PC-3 (cell line): ENCODE results near the gene G6PC1. TPM values are rescaled to one million over a fixed set of nuclear protein-coding genes. Genes with fewer than 3 reads are reported as not detected.
"Not testable (repeated sequence)": the region's sequence is repeated elsewhere in the genome, so short reads cannot be mapped to it uniquely, and the experiment has no call there.

Experiments
- ATAC-seq: fragments of 200-7000 bp; cut with Tn5 transposase; 2 replicates; pipeline ENCODE4 v1.9.1; 2020; ENCODE audit warnings: mild to moderate bottlenecking, moderate library complexity
- BruUV-seq: library from RNA; stranded (reverse); fragments of 400-500 nt; replicated peaks from 2 replicates; lab custom pipeline; 2021; lab: Mats Ljungman, UMichigan
- CTCF ChIA-PET: fragments of 300-600 bp; sonication (Branson Sonifier 250); formaldehyde crosslinking; loops from one replicate; lab custom pipeline; 2022; ENCODE audit warnings: antibody characterized with exemption; lab: Charles Lee
- POLR2A ChIA-PET: fragments of 300-600 bp; sonication (Branson Sonifier 250); formaldehyde crosslinking; loops from one replicate; lab custom pipeline; 2022; ENCODE audit warnings: antibody characterized with exemption; ENCODE audit not compliant: unreplicated experiment; lab: Charles Lee
- DNase-seq: peaks from one replicate; pipeline ENCODE4 v3.0.0-alpha.2; 2015
- H2AFZ ChIP-seq: fragments of 300-600 bp; sonication (generic); 2 replicates; pipeline ENCODE4 v1.6.0; 2016; ENCODE audit warnings: antibody characterized with exemption, low read length
- H3F3A ChIP-seq: fragments of 300-600 bp; sonication (generic); one replicate; pipeline ENCODE4 v1.6.0; 2017; ENCODE audit warnings: antibody characterized with exemption, low read length, control low read depth, mild to moderate bottlenecking; ENCODE audit not compliant: unreplicated experiment
- H3K27ac ChIP-seq: fragments of 300-600 bp; sonication (generic); 2 replicates; pipeline ENCODE4 v1.5.1; 2016; ENCODE audit warnings: mild to moderate bottlenecking, low read length
- H3K27me3 ChIP-seq: fragments of 300-600 bp; sonication (generic); 2 replicates; pipeline ENCODE4 v1.6.1; 2016; ENCODE audit warnings: low read length, mixed read lengths
- H3K36me3 ChIP-seq: fragments of 300-600 bp; sonication (generic); 2 replicates; pipeline ENCODE4 v1.6.1; 2016; ENCODE audit warnings: low read depth, mixed run types, low read length, mixed read lengths
- H3K4me1 ChIP-seq: fragments of 300-600 bp; sonication (generic); 2 replicates; pipeline ENCODE4 v1.5.1; 2016; ENCODE audit warnings: low read length; ENCODE audit not compliant: insufficient read depth
- H3K4me2 ChIP-seq: fragments of 300-600 bp; sonication (generic); 2 replicates; pipeline ENCODE4 v1.6.0; 2016; ENCODE audit warnings: low read length
- H3K4me3 ChIP-seq: fragments of 300-600 bp; sonication (generic); 2 replicates; pipeline ENCODE4 v1.5.1; 2016; ENCODE audit warnings: mild to moderate bottlenecking, low read length, mixed read lengths
- H3K79me2 ChIP-seq: fragments of 300-600 bp; sonication (generic); 2 replicates; pipeline ENCODE4 v1.6.1; 2017; ENCODE audit warnings: low read length, mixed read lengths
- H3K9ac ChIP-seq: fragments of 300-600 bp; sonication (generic); 2 replicates; pipeline ENCODE4 v1.6.0; 2016; ENCODE audit warnings: mild to moderate bottlenecking, low read length
- H3K9me2 ChIP-seq: fragments of 300-600 bp; sonication (generic); replicated peaks from 2 replicates; pipeline ENCODE4 v1.6.1; 2016; ENCODE audit warnings: mixed run types, low read length, mixed read lengths
- H3K9me3 ChIP-seq: fragments of 300-600 bp; sonication (generic); 2 replicates; pipeline ENCODE4 v1.6.1; 2016; ENCODE audit warnings: low read length, mixed read lengths
- H4K20me1 ChIP-seq: fragments of 300-600 bp; sonication (generic); 2 replicates; pipeline ENCODE4 v1.6.1; 2016; ENCODE audit warnings: low read length, mixed read lengths
- EZH2 ChIP-seq: fragments of 300-600 bp; sonication (generic); IDR thresholded peaks from one replicate; pipeline ENCODE4 v1.6.1; 2017; ENCODE audit warnings: antibody characterized with exemption, mild to moderate bottlenecking, low read length; ENCODE audit not compliant: unreplicated experiment
- EZH2phosphoT487 ChIP-seq: fragments of 300-600 bp; sonication (generic); IDR thresholded peaks from 2 replicates; pipeline ENCODE4 v1.6.1; 2018; ENCODE audit warnings: mild to moderate bottlenecking, antibody characterized with exemption, low read length, borderline replicate concordance
- intact Hi-C: fragments of 100-400 bp; cut with micrococcal nuclease; formaldehyde crosslinking; loops from 2 replicates; pipeline ENCODE4 v1.9.0; 2023
- total RNA-seq: library from RNA; depleted of rRNA; stranded (reverse); fragments of >200 nt; gene quantifications from 2 replicates; pipeline ENCODE4 v1.2.3, GENCODE V29; 2014
- TF ChIP-seq, protein P1 (sequence below): fragments of 300-600 bp; sonication (generic); conservative IDR thresholded peaks from 2 replicates; pipeline ENCODE4 v1.5.1; 2017; ENCODE audit warnings: antibody characterized with exemption, low read depth, mild to moderate bottlenecking, low read length

G6PC1 gene
- total RNA-seq, 1 experiment from 2014 or later, result not detected

- H3K4me2 ChIP-seq, result no peak overlapping the region
- POLR2A ChIA-PET, result no interaction called here
- H3F3A ChIP-seq, result no peaks in the 10 kb centered on the region
- intact Hi-C loops, result no loop called here
- no peak overlapping the region for H3K27ac ChIP-seq
- no peaks in the 10 kb centered on the region for H4K20me1 ChIP-seq
- H3K36me3 ChIP-seq, result no peaks in the 10 kb centered on the region
- CTCF ChIA-PET, result no interaction called here
- H3K27me3 ChIP-seq, result no peaks in the 10 kb centered on the region
- H2AFZ ChIP-seq, result no peak overlapping the region
- no peaks in the 10 kb centered on the region for H3K4me1 ChIP-seq
- no peaks in the 10 kb centered on the region for H3K9me3 ChIP-seq
- no peak for TF ChIP-seq EZH2phosphoT487
- no peaks in the 10 kb centered on the region for H3K9me2 ChIP-seq
- no peak overlapping the region for H3K9ac ChIP-seq
- ATAC-seq (no peak), DNase-seq (no peak)
- no peak overlapping the region for H3K4me3 ChIP-seq
- no peaks in the 10 kb centered on the region for H3K79me2 ChIP-seq
- no TSS peak for BruUV-seq
Observed at GRCh38 chr17:42853968-42854790, 46.4 kb upstream of the G6PC1 start.

DNA sequence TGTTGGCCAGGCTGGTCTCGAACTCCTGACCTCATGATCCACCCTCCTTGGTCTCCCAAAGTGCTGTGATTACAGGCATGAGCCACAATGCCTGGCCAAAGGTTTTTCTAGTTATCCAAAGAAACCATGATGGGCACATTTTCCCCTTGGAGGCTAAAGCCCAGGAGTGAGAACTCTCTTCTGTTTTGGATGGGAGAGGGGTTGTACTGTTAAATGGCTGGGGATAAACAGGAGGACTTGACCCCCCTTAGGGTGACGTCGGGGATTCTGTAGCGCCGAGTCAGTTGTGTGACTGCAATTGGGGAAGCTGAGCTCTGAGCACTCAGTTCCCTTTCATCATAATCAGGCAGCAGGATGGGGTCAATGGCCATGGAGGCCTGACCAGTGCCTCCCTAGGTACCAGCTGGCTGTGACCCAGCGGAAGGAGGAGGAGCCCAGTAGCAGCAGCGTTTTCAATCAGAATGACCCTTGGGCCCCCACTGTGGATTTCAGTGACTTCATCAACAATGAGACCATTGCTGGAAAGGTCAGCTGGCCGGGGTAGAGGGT is 45.5 kb upstream of the G6PC1 start:
- BruUV-seq, result no TSS peak
- POLR2A ChIA-PET, result no interaction called here
- H3K27ac ChIP-seq, result no peak overlapping the region

DNA sequence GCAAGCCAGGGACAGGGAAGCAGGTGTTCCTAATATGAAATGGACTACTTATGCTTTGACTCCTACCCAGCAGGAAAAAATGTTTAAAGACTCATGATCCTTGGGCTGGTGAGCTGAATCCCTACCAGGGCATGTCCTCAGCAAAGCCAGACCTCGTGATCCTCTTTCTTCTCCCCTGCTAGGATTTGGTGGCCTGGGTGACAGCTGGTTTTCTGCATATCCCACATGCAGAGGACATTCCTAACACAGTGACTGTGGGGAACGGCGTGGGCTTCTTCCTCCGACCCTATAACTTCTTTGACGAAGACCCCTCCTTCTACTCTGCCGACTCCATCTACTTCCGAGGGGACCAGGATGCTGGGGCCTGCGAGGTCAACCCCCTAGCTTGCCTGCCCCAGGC is 44.5 kb upstream of the G6PC1 start:
- POLR2A ChIA-PET, H3F3A ChIP-seq, H3K9me2 ChIP-seq, H4K20me1 ChIP-seq, H3K9me3 ChIP-seq, H3K27me3 ChIP-seq, H3K4me1 ChIP-seq, ATAC-seq, DNase-seq, intact Hi-C loops, H3K4me2 ChIP-seq, H2AFZ ChIP-seq, H3K9ac ChIP-seq, H3K36me3 ChIP-seq, H3K27ac ChIP-seq, CTCF ChIA-PET, BruUV-seq, H3K79me2 ChIP-seq, H3K4me3 ChIP-seq: not testable (repeated sequence)

More for the DNA sequence above, 45.5 kb upstream of the G6PC1 start:
- Histone ChIP-seq H3K9me2 (no peaks in the 10 kb centered on the region), H3K4me1 (no peaks in the 10 kb centered on the region), H3K9ac (no peak overlapping the region), H3K4me2 (no peak overlapping the region), H2AFZ (no peak overlapping the region), H3K79me2 (no peaks in the 10 kb centered on the region), H3K9me3 (no peaks in the 10 kb centered on the region), H4K20me1 (no peaks in the 10 kb centered on the region), H3K4me3 (no peak overlapping the region), H3K27me3 (no peaks in the 10 kb centered on the region), H3F3A (no peaks in the 10 kb centered on the region), H3K36me3 (no peaks in the 10 kb centered on the region)
- ATAC-seq, result no peak
- DNase-seq, result no peak
- no peak for TF ChIP-seq EZH2phosphoT487
- no peak for TF ChIP-seq EZH2
- TF ChIP-seq, protein P1, sequence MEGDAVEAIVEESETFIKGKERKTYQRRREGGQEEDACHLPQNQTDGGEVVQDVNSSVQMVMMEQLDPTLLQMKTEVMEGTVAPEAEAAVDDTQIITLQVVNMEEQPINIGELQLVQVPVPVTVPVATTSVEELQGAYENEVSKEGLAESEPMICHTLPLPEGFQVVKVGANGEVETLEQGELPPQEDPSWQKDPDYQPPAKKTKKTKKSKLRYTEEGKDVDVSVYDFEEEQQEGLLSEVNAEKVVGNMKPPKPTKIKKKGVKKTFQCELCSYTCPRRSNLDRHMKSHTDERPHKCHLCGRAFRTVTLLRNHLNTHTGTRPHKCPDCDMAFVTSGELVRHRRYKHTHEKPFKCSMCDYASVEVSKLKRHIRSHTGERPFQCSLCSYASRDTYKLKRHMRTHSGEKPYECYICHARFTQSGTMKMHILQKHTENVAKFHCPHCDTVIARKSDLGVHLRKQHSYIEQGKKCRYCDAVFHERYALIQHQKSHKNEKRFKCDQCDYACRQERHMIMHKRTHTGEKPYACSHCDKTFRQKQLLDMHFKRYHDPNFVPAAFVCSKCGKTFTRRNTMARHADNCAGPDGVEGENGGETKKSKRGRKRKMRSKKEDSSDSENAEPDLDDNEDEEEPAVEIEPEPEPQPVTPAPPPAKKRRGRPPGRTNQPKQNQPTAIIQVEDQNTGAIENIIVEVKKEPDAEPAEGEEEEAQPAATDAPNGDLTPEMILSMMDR, result no peak
- CTCF ChIA-PET, result interaction anchor here (0.7 kb wide), 1 partner anchor 126 kb away, joined by 6 read pairs; no protein-coding TSS in a partner anchor
- intact Hi-C loops, result no loop called here

DNA sequence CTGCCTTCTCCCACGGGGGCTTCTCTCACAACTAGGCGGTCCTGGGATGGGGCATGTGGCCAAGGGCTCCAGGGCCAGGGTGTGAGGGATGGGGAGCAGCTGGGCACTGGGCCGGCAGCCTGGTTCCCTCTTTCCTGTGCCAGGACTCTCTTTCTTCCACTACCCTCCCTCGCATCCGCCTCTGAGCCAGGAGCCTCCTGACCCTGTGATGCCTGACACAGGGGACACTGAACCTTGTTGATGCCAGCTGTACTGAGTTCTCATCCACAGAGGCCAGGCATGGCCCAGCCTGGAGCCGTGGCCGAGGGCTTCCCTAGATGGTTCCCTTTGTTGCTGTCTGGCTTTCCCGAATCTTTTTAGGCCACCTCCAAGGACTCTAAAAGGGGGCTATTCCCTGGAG is 44.1 kb upstream of the G6PC1 start:
- DNase-seq, H3K36me3 ChIP-seq, CTCF ChIA-PET, H3K4me3 ChIP-seq, H2AFZ ChIP-seq, H3K4me2 ChIP-seq, ATAC-seq, H3K79me2 ChIP-seq, H3K9me2 ChIP-seq, intact Hi-C loops, H3K9ac ChIP-seq, H3K4me1 ChIP-seq, BruUV-seq, POLR2A ChIA-PET, H3K9me3 ChIP-seq, H3K27me3 ChIP-seq, H3F3A ChIP-seq, H3K27ac ChIP-seq, H4K20me1 ChIP-seq: not testable (repeated sequence)
